ENCODE results near the gene ASB16.
"Not testable (repeated sequence)": the region's sequence is repeated elsewhere in the genome, so short reads cannot be mapped to it uniquely, and the experiment has no call there.

The ASB16 gene
- total RNA-seq: 0 to 0.13 (median 0) reads per million in 9 experiments

- peak within 1 kb of the TSS; percentile 49 to 65 for H3K27ac Mint-ChIP-seq
- DNase-seq: no peak
- ATAC-seq (replicated peaks): no peak
- no peaks in the 10 kb centered on the region for H3K9me3 Mint-ChIP-seq
- H3K36me3 Mint-ChIP-seq (ENCODE audit: insufficient read depth): peaks cover 14% of the 10 kb centered on the region
- no peaks in the 10 kb centered on the region for H3K27me3 Mint-ChIP-seq
- no peak within 1 kb of the TSS for H3K4me3 Mint-ChIP-seq
- H3K4me1 Mint-ChIP-seq (ENCODE audit: low read depth in 2 of 2): peaks cover 8 to 11% of the 10 kb centered on the region in 2 donors
Observed at GRCh38 chr17:44170499-44171201, at the start of gene ASB16. TSS of gene ASB16 (plus strand) at chr17:44170704. CDS start at chr17:44170790, 86 bp downstream.

GRCh38 chr17:44120851-44121605 lies 49.5 kb upstream of the ASB16 start:
- ATAC-seq (replicated peaks) (no peak), DNase-seq (no peak)
- Mint-ChIP-seq H3K27ac (peak overlapping the region; percentile 93 to 95), H3K4me3 (peak overlapping the region; percentile 89 to 92), H3K27me3 (no peaks in the 10 kb centered on the region), H3K4me1 (ENCODE audit: low read depth in 2 of 2) (peaks cover 45 to 51% of the 10 kb centered on the region in 2 donors), H3K36me3 (ENCODE audit: insufficient read depth) (peaks cover 26% of the 10 kb centered on the region), H3K9me3 (no peaks in the 10 kb centered on the region)

GRCh38 chr17:44121997-44122815 lies 48.3 kb upstream of the ASB16 start:
- peak overlapping the region; percentile 89 to 92 for H3K4me3 Mint-ChIP-seq
- ATAC-seq (replicated peaks): no peak
- peaks cover 35 to 46% of the 10 kb centered on the region in 2 donors for H3K4me1 Mint-ChIP-seq (ENCODE audit: low read depth in 2 of 2)
- H3K9me3 Mint-ChIP-seq: no peaks in the 10 kb centered on the region
- no peak for DNase-seq
- H3K27me3 Mint-ChIP-seq: no peaks in the 10 kb centered on the region
- peak overlapping the region; percentile 93 to 95 for H3K27ac Mint-ChIP-seq
- peaks cover 22% of the 10 kb centered on the region for H3K36me3 Mint-ChIP-seq (ENCODE audit: insufficient read depth)

- ATAC-seq (replicated peaks): peak; percentile 18
- Mint-ChIP-seq H3K36me3 (ENCODE audit: insufficient read depth) (peaks cover 20% of the 10 kb centered on the region), H3K9me3 (no peaks in the 10 kb centered on the region), H3K27ac (peak overlapping the region; percentile 94 to 95), H3K4me3 (peak overlapping the region; percentile 89 to 92), H3K4me1 (ENCODE audit: low read depth in 2 of 2) (peaks cover 31 to 46% of the 10 kb centered on the region in 2 donors), H3K27me3 (no peaks in the 10 kb centered on the region)
- peak in 2 of 3 experiments; percentile 9 to 15 for DNase-seq
Observed at GRCh38 chr17:44122816-44123355, 47.6 kb upstream of the ASB16 start.

- H3K4me3 Mint-ChIP-seq: peak within 1 kb of the TSS; percentile 89 to 92
- peak; percentile 94 to 95 (median 94) for DNase-seq
- ATAC-seq (replicated peaks): peak; percentile 92
- H3K27ac Mint-ChIP-seq: peak within 1 kb of the TSS; percentile 94 to 95
- H3K27me3 Mint-ChIP-seq: peaks cover 4 to 6% of the 10 kb centered on the region in 2 donors
- peaks cover 13% of the 10 kb centered on the region for H3K36me3 Mint-ChIP-seq (ENCODE audit: insufficient read depth)
- no peaks in the 10 kb centered on the region for H3K9me3 Mint-ChIP-seq
- H3K4me1 Mint-ChIP-seq (ENCODE audit: low read depth in 2 of 2): peaks cover 25 to 40% of the 10 kb centered on the region in 2 donors
Observed at GRCh38 chr17:44123356-44124117, 47.0 kb upstream of the ASB16 start, which contains the start of gene HDAC5. TSS of gene HDAC5 (minus strand) at chr17:44123641. CDS start at chr17:44117515, 6,126 bp downstream.

GRCh38 chr17:44124118-44124438 lies 46.4 kb upstream of the ASB16 start:
- Mint-ChIP-seq H3K27me3 (peaks cover 6 to 9% of the 10 kb centered on the region in 2 donors), H3K4me1 (ENCODE audit: low read depth in 2 of 2) (peaks cover 21 to 35% of the 10 kb centered on the region in 2 donors), H3K27ac (peak overlapping the region; percentile 94 to 95), H3K4me3 (peak overlapping the region; percentile 89 to 92), H3K9me3 (no peaks in the 10 kb centered on the region), H3K36me3 (ENCODE audit: insufficient read depth) (peaks cover 12% of the 10 kb centered on the region)
- DNase-seq (no peak), ATAC-seq (replicated peaks) (no peak)

- H3K9me3 Mint-ChIP-seq: no peaks in the 10 kb centered on the region
- peaks cover 6% of the 10 kb centered on the region for H3K36me3 Mint-ChIP-seq (ENCODE audit: insufficient read depth)
- no peak overlapping the region for H3K4me3 Mint-ChIP-seq
- no peak overlapping the region for H3K27ac Mint-ChIP-seq
- peaks cover 6 to 9% of the 10 kb centered on the region in 2 donors for H3K27me3 Mint-ChIP-seq
- ATAC-seq (replicated peaks) (no peak), DNase-seq (no peak)
- peaks cover 2 to 10% of the 10 kb centered on the region in 2 donors for H3K4me1 Mint-ChIP-seq (ENCODE audit: low read depth in 2 of 2)
Observed at GRCh38 chr17:44128383-44128782, 42.1 kb upstream of the ASB16 start.

GRCh38 chr17:44130693-44131349 lies 39.7 kb upstream of the ASB16 start:
- H3K4me3 Mint-ChIP-seq: no peak overlapping the region
- no peak overlapping the region for H3K27ac Mint-ChIP-seq
- ATAC-seq (replicated peaks) (no peak), DNase-seq (no peak)
- H3K27me3 Mint-ChIP-seq: peaks cover 6 to 9% of the 10 kb centered on the region in 2 donors
- no peaks in the 10 kb centered on the region for H3K9me3 Mint-ChIP-seq
- no peaks in the 10 kb centered on the region for H3K4me1 Mint-ChIP-seq (ENCODE audit: low read depth in 2 of 2)
- no peaks in the 10 kb centered on the region for H3K36me3 Mint-ChIP-seq (ENCODE audit: insufficient read depth)

- not testable (repeated sequence) for H3K4me3 Mint-ChIP-seq; ATAC-seq (replicated peaks); H3K27ac Mint-ChIP-seq; H3K27me3 Mint-ChIP-seq; DNase-seq; H3K9me3 Mint-ChIP-seq; H3K4me1 Mint-ChIP-seq (ENCODE audit: low read depth in 2 of 2); H3K36me3 Mint-ChIP-seq (ENCODE audit: insufficient read depth)
Observed at GRCh38 chr17:44131372-44131771, 39.1 kb upstream of the ASB16 start.

- ATAC-seq (replicated peaks) (no peak), DNase-seq (no peak)
- Mint-ChIP-seq H3K4me1 (ENCODE audit: low read depth in 2 of 2) (no peaks in the 10 kb centered on the region), H3K27me3 (peaks cover 6 to 12% of the 10 kb centered on the region in 2 donors), H3K4me3 (no peak overlapping the region), H3K9me3 (no peaks in the 10 kb centered on the region), H3K36me3 (ENCODE audit: insufficient read depth) (no peaks in the 10 kb centered on the region), H3K27ac (peak overlapping the region in 1 of 2 donors; percentile 27)
Observed at GRCh38 chr17:44132275-44132821, 38.2 kb upstream of the ASB16 start.

GRCh38 chr17:44133918-44134476 lies 36.5 kb upstream of the ASB16 start:
- H3K27me3 Mint-ChIP-seq: peaks cover 17 to 20% of the 10 kb centered on the region in 2 donors
- peaks cover 0 to 2% of the 10 kb centered on the region in 2 donors for H3K4me1 Mint-ChIP-seq (ENCODE audit: low read depth in 2 of 2)
- no peak overlapping the region for H3K4me3 Mint-ChIP-seq
- no peak overlapping the region for H3K27ac Mint-ChIP-seq
- DNase-seq (no peak), ATAC-seq (replicated peaks) (no peak)
- H3K9me3 Mint-ChIP-seq: no peaks in the 10 kb centered on the region
- H3K36me3 Mint-ChIP-seq (ENCODE audit: insufficient read depth): no peaks in the 10 kb centered on the region

Measured in effector memory CD8-positive, alpha-beta T cell (primary cell).